NCI-H460 (cell line): ENCODE results near the gene GPATCH4. TPM values are rescaled to one million over a fixed set of nuclear protein-coding genes. Genes with fewer than 3 reads are reported as not detected.
"Not testable (repeated sequence)": the region's sequence is repeated elsewhere in the genome, so short reads cannot be mapped to it uniquely, and the experiment has no call there.

Experiments used
- DNase-seq: peaks from one replicate; pipeline ENCODE4 v3.0.0-alpha.2; 2016; ENCODE audit warnings: low read depth; ENCODE audit errors: extremely low read depth
- polyA plus RNA-seq: library from polyadenylated mRNA; depleted of rRNA; stranded (reverse); fragments of >200 nt; gene quantifications from 2 replicates; pipeline ENCODE4 v1.2.3, GENCODE V29; 2014; cell fraction: nucleus; rRNA removed
- total RNA-seq: library from RNA; depleted of rRNA; stranded (reverse); fragments of >200 nt; shearing (Covaris generic); gene quantifications from 2 replicates; pipeline ENCODE4 v1.2.3, GENCODE V29; 2014; rRNA removed

Gene GPATCH4
- total RNA-seq, result 28.7 and 36.7 TPM in 2 replicates
- 27.0 and 36.6 TPM in 2 replicates for polyA plus RNA-seq

GRCh38 chr1:156601122-156601830 is at the start of gene GPATCH4:
Gene GPATCH4, minus strand, starts transcription at chr1:156601479.
- peak; percentile 67 for DNase-seq

- DNase-seq, result no peak
These were observed 47.7 kb upstream of the GPATCH4 start for GRCh38 chr1:156648951-156649350.

GRCh38 chr1:156648496-156648895 is 47.2 kb upstream of the GPATCH4 start:
- no peak for DNase-seq

GRCh38 chr1:156647351-156647750 is 46.1 kb upstream of the GPATCH4 start:
- no peak for DNase-seq

GRCh38 chr1:156646738-156647211 is 45.5 kb upstream of the GPATCH4 start:
- DNase-seq, result no peak

GRCh38 chr1:156645666-156646065 is 44.4 kb upstream of the GPATCH4 start:
- DNase-seq, result no peak

- no peak for DNase-seq
These were observed 43.8 kb upstream of the GPATCH4 start for GRCh38 chr1:156645056-156645455.

- no peak for DNase-seq
These were observed 43.4 kb upstream of the GPATCH4 start for GRCh38 chr1:156644640-156645039.

GRCh38 chr1:156644146-156644545 is 42.9 kb upstream of the GPATCH4 start:
- no peak for DNase-seq

GRCh38 chr1:156643778-156644092 is 42.5 kb upstream of the GPATCH4 start:
- DNase-seq, result no peak

GRCh38 chr1:156643049-156643777 is 41.9 kb upstream of the GPATCH4 start:
- no peak for DNase-seq

GRCh38 chr1:156642265-156643048 is 41.2 kb upstream of the GPATCH4 start:
- no peak for DNase-seq

GRCh38 chr1:156641761-156642264 is 40.5 kb upstream of the GPATCH4 start, which contains the start of gene BCAN:
Gene BCAN, plus strand, starts transcription at chr1:156642117. Its CDS starts 3,938 bp downstream, at chr1:156646055.
- no peak for DNase-seq

- DNase-seq, result no peak
These were observed 39.8 kb upstream of the GPATCH4 start for GRCh38 chr1:156640842-156641706.

- no peak for DNase-seq
These were observed 38.4 kb upstream of the GPATCH4 start for GRCh38 chr1:156639601-156640101.

- no peak for DNase-seq
These were observed 37.1 kb upstream of the GPATCH4 start for GRCh38 chr1:156638189-156638985.

GRCh38 chr1:156632355-156632754 is 31.1 kb upstream of the GPATCH4 start:
- DNase-seq, result no peak

- not testable (repeated sequence) for DNase-seq
These were observed 29.9 kb upstream of the GPATCH4 start for GRCh38 chr1:156631152-156631551.
